ENCODE measurements around the gene GLCE.

DNA sequence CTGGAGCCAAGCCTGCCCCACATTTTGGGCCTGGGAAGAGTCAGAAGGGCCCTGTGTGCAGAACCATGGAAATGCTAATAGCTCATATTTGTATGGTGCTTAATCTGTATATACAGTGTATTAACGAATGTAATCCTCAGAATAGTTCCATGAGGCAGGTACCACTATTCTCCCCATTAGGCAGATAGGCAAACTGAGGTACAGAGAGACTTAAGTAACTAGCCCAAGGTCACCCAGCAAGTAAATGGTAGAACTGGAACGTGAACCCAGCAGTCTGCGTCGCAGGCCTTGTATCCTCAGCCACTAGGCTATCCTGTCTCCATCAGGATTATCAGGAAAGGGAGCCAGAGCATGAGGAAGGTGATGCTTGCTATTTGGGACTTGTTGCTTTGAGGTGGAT lies 28.0 kb upstream of the GLCE start:
- TF ChIP-seq, protein P1, sequence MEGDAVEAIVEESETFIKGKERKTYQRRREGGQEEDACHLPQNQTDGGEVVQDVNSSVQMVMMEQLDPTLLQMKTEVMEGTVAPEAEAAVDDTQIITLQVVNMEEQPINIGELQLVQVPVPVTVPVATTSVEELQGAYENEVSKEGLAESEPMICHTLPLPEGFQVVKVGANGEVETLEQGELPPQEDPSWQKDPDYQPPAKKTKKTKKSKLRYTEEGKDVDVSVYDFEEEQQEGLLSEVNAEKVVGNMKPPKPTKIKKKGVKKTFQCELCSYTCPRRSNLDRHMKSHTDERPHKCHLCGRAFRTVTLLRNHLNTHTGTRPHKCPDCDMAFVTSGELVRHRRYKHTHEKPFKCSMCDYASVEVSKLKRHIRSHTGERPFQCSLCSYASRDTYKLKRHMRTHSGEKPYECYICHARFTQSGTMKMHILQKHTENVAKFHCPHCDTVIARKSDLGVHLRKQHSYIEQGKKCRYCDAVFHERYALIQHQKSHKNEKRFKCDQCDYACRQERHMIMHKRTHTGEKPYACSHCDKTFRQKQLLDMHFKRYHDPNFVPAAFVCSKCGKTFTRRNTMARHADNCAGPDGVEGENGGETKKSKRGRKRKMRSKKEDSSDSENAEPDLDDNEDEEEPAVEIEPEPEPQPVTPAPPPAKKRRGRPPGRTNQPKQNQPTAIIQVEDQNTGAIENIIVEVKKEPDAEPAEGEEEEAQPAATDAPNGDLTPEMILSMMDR (IDR thresholded peaks at IDR 0.05 in 8 of 11, conservative IDR thresholded peaks at IDR 0.05 in 3 of 11), result no peak
- no peak for TF ChIP-seq POLR2AphosphoS5 (IDR thresholded peaks at IDR 0.05)
